Measurements from ENCODE around the gene EVA1B. TPM values are rescaled to one million over a fixed set of nuclear protein-coding genes. Genes with fewer than 3 reads are reported as not detected.

Gene EVA1B
- total and polyA plus RNA-seq, 2 experiments from 2014 or later: 68.7 to 82.2 TPM

DNA sequence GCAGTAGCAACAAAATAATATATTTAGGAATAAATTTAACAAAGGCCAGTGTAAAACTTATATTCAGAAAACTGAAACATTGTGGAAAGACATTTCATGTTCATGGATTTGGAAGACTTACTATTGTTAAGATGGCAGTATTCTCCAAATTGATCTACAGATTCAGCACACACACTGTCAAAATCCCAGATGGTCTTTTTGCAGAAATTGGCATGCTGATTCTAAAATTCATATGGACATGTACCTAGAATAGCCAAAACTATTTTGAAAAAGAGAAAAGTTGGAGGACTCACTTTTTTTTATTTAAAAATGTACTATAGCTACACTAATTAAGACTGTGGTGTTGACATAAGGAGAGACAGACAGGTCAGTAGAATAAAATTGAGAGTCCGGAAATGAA is 49.2 kb downstream of the EVA1B start:
- TF ChIP-seq, protein P1, sequence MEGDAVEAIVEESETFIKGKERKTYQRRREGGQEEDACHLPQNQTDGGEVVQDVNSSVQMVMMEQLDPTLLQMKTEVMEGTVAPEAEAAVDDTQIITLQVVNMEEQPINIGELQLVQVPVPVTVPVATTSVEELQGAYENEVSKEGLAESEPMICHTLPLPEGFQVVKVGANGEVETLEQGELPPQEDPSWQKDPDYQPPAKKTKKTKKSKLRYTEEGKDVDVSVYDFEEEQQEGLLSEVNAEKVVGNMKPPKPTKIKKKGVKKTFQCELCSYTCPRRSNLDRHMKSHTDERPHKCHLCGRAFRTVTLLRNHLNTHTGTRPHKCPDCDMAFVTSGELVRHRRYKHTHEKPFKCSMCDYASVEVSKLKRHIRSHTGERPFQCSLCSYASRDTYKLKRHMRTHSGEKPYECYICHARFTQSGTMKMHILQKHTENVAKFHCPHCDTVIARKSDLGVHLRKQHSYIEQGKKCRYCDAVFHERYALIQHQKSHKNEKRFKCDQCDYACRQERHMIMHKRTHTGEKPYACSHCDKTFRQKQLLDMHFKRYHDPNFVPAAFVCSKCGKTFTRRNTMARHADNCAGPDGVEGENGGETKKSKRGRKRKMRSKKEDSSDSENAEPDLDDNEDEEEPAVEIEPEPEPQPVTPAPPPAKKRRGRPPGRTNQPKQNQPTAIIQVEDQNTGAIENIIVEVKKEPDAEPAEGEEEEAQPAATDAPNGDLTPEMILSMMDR (IDR thresholded peaks at IDR 0.05; ENCODE audit: poor library complexity): no peak
- TF ChIP-seq EZH2phosphoT487 (IDR thresholded peaks at IDR 0.05; ENCODE audit: low read depth, severe bottlenecking, unreplicated experiment) (no peak), EZH2 (IDR thresholded peaks at IDR 0.05; ENCODE audit: borderline replicate concordance) (no peak)
- Histone ChIP-seq H3K4me1 (ENCODE audit: insufficient read depth) (peaks cover 13% of the 10 kb centered on the region), H3K27ac (no peak overlapping the region), H4K20me1 (ENCODE audit: insufficient read depth, poor library complexity, severe bottlenecking) (peaks cover 21% of the 10 kb centered on the region), H3K4me3 (no peak overlapping the region), H3K9me2 (replicated peaks; ENCODE audit: insufficient read depth) (no peaks in the 10 kb centered on the region), H3K36me3 (replicated peaks; ENCODE audit: insufficient read depth, low read depth) (no peaks in the 10 kb centered on the region), H3K9me3 (ENCODE audit: low read depth) (no peaks in the 10 kb centered on the region), H3K4me2 (no peak overlapping the region), H3K27me3 (no peaks in the 10 kb centered on the region), H2AFZ (no peak overlapping the region), H3K79me2 (peaks cover 89% of the 10 kb centered on the region)
- DNase-seq (ENCODE audit: low spot score): no peak
- 100% methylated on average over 1 of the region's 1 CpG for WGBS (ENCODE audit: low lambda C conversion rate, missing lambda C conversion rate)

DNA sequence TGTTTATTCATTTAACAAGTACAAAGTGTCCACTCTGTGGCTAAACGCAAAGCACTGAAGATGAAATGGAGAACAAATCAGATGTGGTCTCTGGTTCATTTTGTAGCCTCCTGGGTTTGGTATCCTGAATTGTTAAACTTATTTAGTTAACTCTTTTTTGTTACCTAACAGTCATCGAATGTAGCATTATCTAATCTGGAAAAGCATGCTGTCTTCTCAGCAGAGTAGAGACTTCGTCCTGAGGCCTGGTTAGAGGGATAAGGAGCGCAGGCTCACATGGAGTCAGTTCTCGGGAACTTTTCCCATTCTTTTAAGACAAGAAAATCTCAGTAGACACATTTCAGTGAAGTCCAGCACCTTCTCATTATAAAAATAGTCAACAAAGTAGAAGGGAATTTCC is 50.4 kb downstream of the EVA1B start:
- 74% methylated on average over 5 of the region's 5 CpGs for WGBS (ENCODE audit: low lambda C conversion rate, missing lambda C conversion rate)
- Histone ChIP-seq H3K4me1 (ENCODE audit: insufficient read depth) (peaks cover 24% of the 10 kb centered on the region), H4K20me1 (ENCODE audit: insufficient read depth, poor library complexity, severe bottlenecking) (peaks cover 24% of the 10 kb centered on the region), H3K4me2 (no peak overlapping the region), H2AFZ (no peak overlapping the region), H3K27ac (peak overlapping the region; percentile 4), H3K79me2 (peaks cover 88% of the 10 kb centered on the region), H3K9me2 (replicated peaks; ENCODE audit: insufficient read depth) (no peaks in the 10 kb centered on the region), H3K4me3 (no peak overlapping the region), H3K27me3 (no peaks in the 10 kb centered on the region), H3K9me3 (ENCODE audit: low read depth) (no peaks in the 10 kb centered on the region), H3K36me3 (replicated peaks; ENCODE audit: insufficient read depth, low read depth) (no peaks in the 10 kb centered on the region)
- TF ChIP-seq EZH2 (IDR thresholded peaks at IDR 0.05; ENCODE audit: borderline replicate concordance) (no peak), EZH2phosphoT487 (IDR thresholded peaks at IDR 0.05; ENCODE audit: low read depth, severe bottlenecking, unreplicated experiment) (no peak)
- TF ChIP-seq, protein P1 (IDR thresholded peaks at IDR 0.05; ENCODE audit: poor library complexity): no peak
- no peak for DNase-seq (ENCODE audit: low spot score)

Other genes with a start within 250 kb of the EVA1B start
- gene TEKT2, start 239.6 kb downstream of the EVA1B start, total RNA-seq: 1.1 TPM in 1 of 2 replicates, not detected in the other
- 0.16 and 1.4 TPM in 2 replicates for gene TEKT2, start 239.6 kb downstream of the EVA1B start, polyA plus RNA-seq
- 27.4 and 37.6 TPM in 2 replicates for gene ADPRS, start 234.8 kb downstream of the EVA1B start, total RNA-seq
- gene ADPRS, start 234.8 kb downstream of the EVA1B start, polyA plus RNA-seq: 40.9 and 42.7 TPM in 2 replicates
- 32.6 and 44.8 TPM in 2 replicates for gene COL8A2, start 198.4 kb downstream of the EVA1B start, total RNA-seq
- gene COL8A2, start 198.4 kb downstream of the EVA1B start, polyA plus RNA-seq: 53.7 and 59.4 TPM in 2 replicates
- 128 and 139 TPM in 2 replicates for gene TRAPPC3, start 174.2 kb downstream of the EVA1B start, total RNA-seq
- 131 and 148 TPM in 2 replicates for gene TRAPPC3, start 174.2 kb downstream of the EVA1B start, polyA plus RNA-seq
- gene MAP7D1, start 167.5 kb downstream of the EVA1B start, total RNA-seq: 46.0 and 48.4 TPM in 2 replicates
- 84.7 and 97.8 TPM in 2 replicates for gene MAP7D1, start 167.5 kb downstream of the EVA1B start, polyA plus RNA-seq
- 82.7 and 84.6 TPM in 2 replicates for gene THRAP3, start 99.2 kb downstream of the EVA1B start, total RNA-seq
- 45.8 and 50.0 TPM in 2 replicates for gene THRAP3, start 99.2 kb downstream of the EVA1B start, polyA plus RNA-seq
- 2.9 and 4.6 TPM in 2 replicates for gene SH3D21, start 17.3 kb downstream of the EVA1B start, total RNA-seq
- 2.6 and 4.7 TPM in 2 replicates for gene SH3D21, start 17.3 kb downstream of the EVA1B start, polyA plus RNA-seq
- 28.2 and 30.7 TPM in 2 replicates for gene STK40, start 62.3 kb upstream of the EVA1B start, total RNA-seq
- 48.4 and 56.3 TPM in 2 replicates for gene STK40, start 62.3 kb upstream of the EVA1B start, polyA plus RNA-seq
- gene LSM10, start 74.3 kb upstream of the EVA1B start, total RNA-seq: 9.4 and 10.4 TPM in 2 replicates
- 54.6 and 63.9 TPM in 2 replicates for gene LSM10, start 74.3 kb upstream of the EVA1B start, polyA plus RNA-seq
- gene OSCP1, start 126.8 kb upstream of the EVA1B start, total RNA-seq: 5.8 and 9.3 TPM in 2 replicates
- 5.8 and 7.6 TPM in 2 replicates for gene OSCP1, start 126.8 kb upstream of the EVA1B start, polyA plus RNA-seq
- gene MRPS15, start 140.7 kb upstream of the EVA1B start, total RNA-seq: 63.2 and 77.4 TPM in 2 replicates
- gene MRPS15, start 140.7 kb upstream of the EVA1B start, polyA plus RNA-seq: 127 and 136 TPM in 2 replicates
- gene CSF3R, start 159.3 kb upstream of the EVA1B start, total RNA-seq: 11.6 and 19.7 TPM in 2 replicates
- gene CSF3R, start 159.3 kb upstream of the EVA1B start, polyA plus RNA-seq: 22.3 and 31.1 TPM in 2 replicates

Measured in hepatocyte (in vitro differentiated cells).